Measurements from ENCODE around the gene CD209.

CD209 gene

GRCh38 chr19:7731615-7732014, 15.7 kb downstream of the CD209 start:
- Histone ChIP-seq H3K36me3 (ENCODE audit: control insufficient read depth, insufficient read depth, low read length) (no peaks in the 10 kb centered on the region), H3K27ac (ENCODE audit: insufficient read depth, low read length, poor library complexity, severe bottlenecking) (no peak overlapping the region), H3K4me3 (ENCODE audit: insufficient read depth, low read depth, low read length, poor library complexity, severe bottlenecking) (no peak overlapping the region), H3K4me1 (ENCODE audit: control insufficient read depth, insufficient read depth, low read length, poor library complexity, severe bottlenecking) (peaks cover 10% of the 10 kb centered on the region), H3K9me3 (ENCODE audit: control insufficient read depth, low read length) (no peaks in the 10 kb centered on the region), H3K27me3 (replicated peaks; ENCODE audit: control insufficient read depth, insufficient read depth, low read length, poor library complexity, severe bottlenecking) (peaks cover 28% of the 10 kb centered on the region)
- DNase-seq: no peak

DNA sequence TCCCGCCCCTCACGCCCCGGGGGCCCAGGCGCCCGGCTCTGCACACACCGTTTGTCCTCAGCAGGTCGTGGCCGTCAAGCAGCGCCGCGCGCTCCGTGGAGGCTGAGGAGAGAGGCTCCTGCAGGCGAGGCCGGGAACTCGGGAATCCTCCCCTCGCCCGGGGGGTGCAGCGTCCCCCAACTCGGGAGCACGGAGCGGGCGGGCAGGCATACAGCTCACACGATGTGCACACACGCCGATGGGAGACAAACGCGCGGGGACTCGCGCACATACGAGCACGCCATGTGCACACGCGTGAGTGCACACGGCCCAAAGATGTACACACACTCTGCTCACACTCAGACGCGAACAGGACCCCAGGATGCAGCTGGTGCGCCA, 16.1 kb downstream of the CD209 start:
- Histone ChIP-seq H3K27me3 (replicated peaks; ENCODE audit: control insufficient read depth, insufficient read depth, low read length, poor library complexity, severe bottlenecking) (peaks cover 28% of the 10 kb centered on the region), H3K4me1 (ENCODE audit: control insufficient read depth, insufficient read depth, low read length, poor library complexity, severe bottlenecking) (peaks cover 10% of the 10 kb centered on the region), H3K9me3 (ENCODE audit: control insufficient read depth, low read length) (no peaks in the 10 kb centered on the region), H3K27ac (ENCODE audit: insufficient read depth, low read length, poor library complexity, severe bottlenecking) (no peak overlapping the region), H3K36me3 (ENCODE audit: control insufficient read depth, insufficient read depth, low read length) (no peaks in the 10 kb centered on the region), H3K4me3 (ENCODE audit: insufficient read depth, low read depth, low read length, poor library complexity, severe bottlenecking) (no peak overlapping the region)
- no peak for DNase-seq

GRCh38 chr19:7730286-7731217, 16.8 kb downstream of the CD209 start:
- H3K9me3 ChIP-seq (ENCODE audit: control insufficient read depth, low read length): no peaks in the 10 kb centered on the region
- H3K27me3 ChIP-seq (replicated peaks; ENCODE audit: control insufficient read depth, insufficient read depth, low read length, poor library complexity, severe bottlenecking): peaks cover 28% of the 10 kb centered on the region
- no peaks in the 10 kb centered on the region for H3K36me3 ChIP-seq (ENCODE audit: control insufficient read depth, insufficient read depth, low read length)
- no peak for DNase-seq
- no peak overlapping the region for H3K4me3 ChIP-seq (ENCODE audit: insufficient read depth, low read depth, low read length, poor library complexity, severe bottlenecking)
- H3K4me1 ChIP-seq (ENCODE audit: control insufficient read depth, insufficient read depth, low read length, poor library complexity, severe bottlenecking): peaks cover 10% of the 10 kb centered on the region
- H3K27ac ChIP-seq (ENCODE audit: insufficient read depth, low read length, poor library complexity, severe bottlenecking): no peak overlapping the region

DNA sequence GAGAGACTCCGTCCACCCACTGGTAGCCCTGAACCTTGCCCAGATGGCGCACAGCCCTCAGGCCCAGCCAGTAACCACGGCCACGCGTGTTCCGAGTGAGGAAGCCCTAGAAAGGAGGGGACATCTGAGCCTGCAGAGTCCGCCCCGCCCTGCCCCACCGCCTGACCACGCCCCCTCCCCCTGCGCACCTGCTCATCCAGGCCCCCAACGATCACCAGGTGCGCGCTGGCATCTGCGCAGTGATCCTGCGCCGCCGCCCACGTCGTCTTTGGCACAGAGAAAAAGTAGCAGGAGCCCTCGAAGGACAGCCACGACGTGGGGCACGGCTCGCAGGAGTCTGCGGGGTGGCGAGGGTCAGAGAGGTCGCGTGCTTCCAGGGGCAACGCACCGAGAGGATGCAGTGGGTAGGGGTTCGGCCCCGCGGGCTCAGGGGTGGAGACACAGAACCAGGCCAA, 17.5 kb downstream of the CD209 start:
- peaks cover 28% of the 10 kb centered on the region for H3K27me3 ChIP-seq (replicated peaks; ENCODE audit: control insufficient read depth, insufficient read depth, low read length, poor library complexity, severe bottlenecking)
- H3K9me3 ChIP-seq (ENCODE audit: control insufficient read depth, low read length): no peaks in the 10 kb centered on the region
- H3K4me1 ChIP-seq (ENCODE audit: control insufficient read depth, insufficient read depth, low read length, poor library complexity, severe bottlenecking): peaks cover 10% of the 10 kb centered on the region
- no peak for DNase-seq
- no peak overlapping the region for H3K4me3 ChIP-seq (ENCODE audit: insufficient read depth, low read depth, low read length, poor library complexity, severe bottlenecking)
- no peak overlapping the region for H3K27ac ChIP-seq (ENCODE audit: insufficient read depth, low read length, poor library complexity, severe bottlenecking)
- H3K36me3 ChIP-seq (ENCODE audit: control insufficient read depth, insufficient read depth, low read length): no peaks in the 10 kb centered on the region

DNA sequence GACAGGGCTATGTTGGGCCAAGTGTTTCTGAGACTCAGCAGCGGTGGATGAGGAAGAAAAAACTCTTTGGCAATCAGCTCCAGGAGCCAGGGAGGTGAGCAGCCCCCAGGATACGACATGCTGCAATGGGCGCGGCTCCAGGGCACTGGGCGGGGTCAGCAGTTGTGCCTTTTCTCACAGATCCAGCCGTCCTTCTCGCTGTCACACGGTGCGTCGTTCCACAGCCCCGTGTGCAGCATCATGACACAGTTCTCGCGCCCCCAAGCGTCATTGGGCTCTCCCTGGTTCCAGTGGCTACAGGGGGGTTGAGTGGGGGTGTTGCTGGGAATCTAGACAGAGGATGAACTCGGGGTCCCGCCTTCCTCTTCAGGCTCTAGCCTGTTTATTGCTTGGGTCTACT, 18.1 kb downstream of the CD209 start:
- no peaks in the 10 kb centered on the region for H3K9me3 ChIP-seq (ENCODE audit: control insufficient read depth, low read length)
- no peak overlapping the region for H3K4me3 ChIP-seq (ENCODE audit: insufficient read depth, low read depth, low read length, poor library complexity, severe bottlenecking)
- no peak for DNase-seq
- no peaks in the 10 kb centered on the region for H3K36me3 ChIP-seq (ENCODE audit: control insufficient read depth, insufficient read depth, low read length)
- no peak overlapping the region for H3K27ac ChIP-seq (ENCODE audit: insufficient read depth, low read length, poor library complexity, severe bottlenecking)
- H3K27me3 ChIP-seq (replicated peaks; ENCODE audit: control insufficient read depth, insufficient read depth, low read length, poor library complexity, severe bottlenecking): peaks cover 28% of the 10 kb centered on the region
- peaks cover 10% of the 10 kb centered on the region for H3K4me1 ChIP-seq (ENCODE audit: control insufficient read depth, insufficient read depth, low read length, poor library complexity, severe bottlenecking)

DNA sequence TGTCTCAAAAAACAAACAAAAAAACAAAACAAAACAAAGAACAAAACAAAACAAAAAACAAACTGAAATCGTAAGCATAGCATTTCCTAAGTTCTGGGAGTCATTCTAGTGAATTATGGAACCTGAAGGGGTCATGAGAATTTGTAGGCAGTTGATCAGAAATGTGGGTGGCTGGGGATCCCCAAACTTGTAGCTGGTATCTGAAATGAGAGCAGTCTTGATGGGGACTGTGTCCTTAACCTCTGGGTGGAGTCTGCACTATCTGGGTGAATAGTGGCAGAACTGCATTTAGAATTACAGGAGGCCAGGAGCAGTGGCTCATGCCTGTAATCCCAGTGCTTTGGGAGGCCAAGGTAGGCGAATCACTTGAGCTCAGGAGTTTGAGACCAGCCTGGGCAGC, 21.5 kb downstream of the CD209 start:
- Histone ChIP-seq H3K4me3 (ENCODE audit: insufficient read depth, low read depth, low read length, poor library complexity, severe bottlenecking) (no peak overlapping the region), H3K9me3 (ENCODE audit: control insufficient read depth, low read length) (no peaks in the 10 kb centered on the region), H3K4me1 (ENCODE audit: control insufficient read depth, insufficient read depth, low read length, poor library complexity, severe bottlenecking) (peaks cover 10% of the 10 kb centered on the region), H3K27me3 (replicated peaks; ENCODE audit: control insufficient read depth, insufficient read depth, low read length, poor library complexity, severe bottlenecking) (peaks cover 21% of the 10 kb centered on the region), H3K36me3 (ENCODE audit: control insufficient read depth, insufficient read depth, low read length) (no peaks in the 10 kb centered on the region), H3K27ac (ENCODE audit: insufficient read depth, low read length, poor library complexity, severe bottlenecking) (no peak overlapping the region)
- no peak for DNase-seq

DNA sequence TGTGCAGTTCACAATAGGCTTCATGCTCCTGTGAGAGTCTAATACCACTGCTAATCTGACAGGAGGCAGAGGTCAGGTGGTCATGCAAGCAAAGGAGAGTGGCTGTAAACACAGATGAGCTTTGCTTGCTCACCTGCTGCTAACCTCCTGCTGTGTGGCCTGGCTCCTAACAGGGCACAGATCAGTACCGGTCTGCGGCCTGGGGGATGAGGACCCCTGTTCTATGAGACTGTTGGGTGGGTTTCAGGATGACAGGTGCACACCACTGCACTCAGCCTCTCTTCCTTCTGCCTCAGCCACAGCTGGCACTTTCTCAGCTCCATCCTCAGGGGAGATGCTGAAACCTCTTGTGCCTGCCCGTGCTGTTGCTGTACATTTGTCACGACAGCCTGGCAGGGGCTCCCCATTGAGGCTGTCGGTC, 25.1 kb downstream of the CD209 start:
- Histone ChIP-seq H3K36me3 (ENCODE audit: control insufficient read depth, insufficient read depth, low read length) (no peaks in the 10 kb centered on the region), H3K27ac (ENCODE audit: insufficient read depth, low read length, poor library complexity, severe bottlenecking) (no peak overlapping the region), H3K27me3 (replicated peaks; ENCODE audit: control insufficient read depth, insufficient read depth, low read length, poor library complexity, severe bottlenecking) (no peaks in the 10 kb centered on the region), H3K4me1 (ENCODE audit: control insufficient read depth, insufficient read depth, low read length, poor library complexity, severe bottlenecking) (no peaks in the 10 kb centered on the region), H3K9me3 (ENCODE audit: control insufficient read depth, low read length) (no peaks in the 10 kb centered on the region), H3K4me3 (ENCODE audit: insufficient read depth, low read depth, low read length, poor library complexity, severe bottlenecking) (no peak overlapping the region)
- no peak for DNase-seq

- Histone ChIP-seq H3K36me3 (ENCODE audit: control insufficient read depth, insufficient read depth, low read length) (no peaks in the 10 kb centered on the region), H3K9me3 (ENCODE audit: control insufficient read depth, low read length) (no peaks in the 10 kb centered on the region), H3K27ac (ENCODE audit: insufficient read depth, low read length, poor library complexity, severe bottlenecking) (no peak overlapping the region), H3K4me1 (ENCODE audit: control insufficient read depth, insufficient read depth, low read length, poor library complexity, severe bottlenecking) (no peaks in the 10 kb centered on the region), H3K27me3 (replicated peaks; ENCODE audit: control insufficient read depth, insufficient read depth, low read length, poor library complexity, severe bottlenecking) (no peaks in the 10 kb centered on the region), H3K4me3 (ENCODE audit: insufficient read depth, low read depth, low read length, poor library complexity, severe bottlenecking) (no peak overlapping the region)
- no peak for DNase-seq
Observed at GRCh38 chr19:7720351-7720750, 27.0 kb downstream of the CD209 start.

DNA sequence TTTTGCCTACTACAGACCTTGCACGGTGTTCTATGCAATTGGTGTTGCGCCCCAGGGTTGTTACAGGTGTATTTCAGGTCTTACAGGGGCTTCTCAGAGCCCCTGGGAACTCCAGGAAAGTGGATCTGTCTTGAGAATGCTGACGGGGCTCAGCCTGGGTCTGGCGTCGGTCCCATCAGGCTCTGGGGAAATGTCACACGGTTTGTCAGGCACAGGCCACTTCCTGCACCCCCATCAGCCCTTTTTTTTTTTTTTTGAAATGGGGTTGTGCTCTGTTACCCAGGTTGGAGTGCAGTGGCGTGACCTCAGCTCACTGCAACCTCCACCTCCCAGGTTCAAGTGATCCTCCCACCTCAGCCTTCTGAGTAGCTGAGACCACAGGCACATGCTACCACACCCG, 28.7 kb downstream of the CD209 start:
- no peaks in the 10 kb centered on the region for H3K36me3 ChIP-seq (ENCODE audit: control insufficient read depth, insufficient read depth, low read length)
- H3K27ac ChIP-seq (ENCODE audit: insufficient read depth, low read length, poor library complexity, severe bottlenecking): no peak overlapping the region
- no peaks in the 10 kb centered on the region for H3K4me1 ChIP-seq (ENCODE audit: control insufficient read depth, insufficient read depth, low read length, poor library complexity, severe bottlenecking)
- H3K27me3 ChIP-seq (replicated peaks; ENCODE audit: control insufficient read depth, insufficient read depth, low read length, poor library complexity, severe bottlenecking): no peaks in the 10 kb centered on the region
- no peak overlapping the region for H3K4me3 ChIP-seq (ENCODE audit: insufficient read depth, low read depth, low read length, poor library complexity, severe bottlenecking)
- DNase-seq: no peak
- H3K9me3 ChIP-seq (ENCODE audit: control insufficient read depth, low read length): no peaks in the 10 kb centered on the region

- no peak for DNase-seq
- Histone ChIP-seq H3K9me3 (ENCODE audit: control insufficient read depth, low read length) (no peaks in the 10 kb centered on the region), H3K27me3 (replicated peaks; ENCODE audit: control insufficient read depth, insufficient read depth, low read length, poor library complexity, severe bottlenecking) (no peaks in the 10 kb centered on the region), H3K4me1 (ENCODE audit: control insufficient read depth, insufficient read depth, low read length, poor library complexity, severe bottlenecking) (no peaks in the 10 kb centered on the region), H3K36me3 (ENCODE audit: control insufficient read depth, insufficient read depth, low read length) (no peaks in the 10 kb centered on the region), H3K27ac (ENCODE audit: insufficient read depth, low read length, poor library complexity, severe bottlenecking) (no peak overlapping the region), H3K4me3 (ENCODE audit: insufficient read depth, low read depth, low read length, poor library complexity, severe bottlenecking) (no peak overlapping the region)
Observed at GRCh38 chr19:7716762-7717161, 30.6 kb downstream of the CD209 start.
